Fibroblast of villous mesenchyme (primary cell): ENCODE data around the gene CD28. TPM values are rescaled to one million over a fixed set of nuclear protein-coding genes. Genes with fewer than 3 reads are reported as not detected.

Experiments
- DNase-seq: peaks from one replicate; pipeline ENCODE4 v3.0.0-alpha.2; 2010; ENCODE audit warnings: low read depth
- H3K4me3 ChIP-seq: 2 replicates; pipeline ENCODE4 v1.5.1; 2011; ENCODE audit warnings: low read depth, mild to moderate bottlenecking, low read length
- CTCF ChIP-seq: IDR thresholded peaks from 2 replicates; pipeline ENCODE4 v1.5.1; 2012; ENCODE audit warnings: low read depth, mild to moderate bottlenecking, low read length; ENCODE audit not compliant: insufficient read depth
- total RNA-seq: library from RNA; depleted of rRNA; stranded (reverse); fragments of >200 nt; gene quantifications from 2 replicates; pipeline ENCODE4 v1.2.3, GENCODE V29; 2012

The CD28 gene
- not detected in 2 replicates for total RNA-seq

GRCh38 chr2:203706403-203706802 is at the start of gene CD28:
Gene CD28, plus strand, starts transcription at chr2:203706639. Its CDS starts 58 bp downstream, at chr2:203706697.
- no peak within 1 kb of the TSS for H3K4me3 ChIP-seq
- no peak for TF ChIP-seq CTCF
- DNase-seq, result no peak

- TF ChIP-seq CTCF, result no peak
- DNase-seq, result no peak
- H3K4me3 ChIP-seq, result no peak overlapping the region
Observed at GRCh38 chr2:203659331-203660049, 46.9 kb upstream of the CD28 start.

- no peak for TF ChIP-seq CTCF
- no peak for DNase-seq
- no peak overlapping the region for H3K4me3 ChIP-seq
Observed at GRCh38 chr2:203660465-203660864, 46.0 kb upstream of the CD28 start.

- no peak for TF ChIP-seq CTCF
- no peak overlapping the region for H3K4me3 ChIP-seq
- DNase-seq, result no peak
Observed at GRCh38 chr2:203661279-203661908, 45.0 kb upstream of the CD28 start.

GRCh38 chr2:203662487-203662886 is 44.0 kb upstream of the CD28 start:
- TF ChIP-seq CTCF, result no peak
- no peak for DNase-seq

GRCh38 chr2:203662951-203663350 is 43.5 kb upstream of the CD28 start:
- DNase-seq, result no peak
- H3K4me3 ChIP-seq, result no peak overlapping the region
- no peak for TF ChIP-seq CTCF

More at GRCh38 chr2:203662487-203662886, 44.0 kb upstream of the CD28 start:
- H3K4me3 ChIP-seq, result no peak overlapping the region
